Stimulated activated CD8-positive, alpha-beta memory T cell treated with anti-CD3 and anti-CD28 coated beads, Interleukin-15, amount 100 ng/mL, for 48 hours (primary cell): ENCODE measurements around the gene FBLN7.

Experiments
- DNase-seq, 2 donors: peaks; one replicate each; pipeline ENCODE4 v3.0.0-alpha.2; 2020; ENCODE audit warnings: low read depth in 2 of 2

FBLN7 gene

GRCh38 chr2:112140899-112141625 lies 2.9 kb downstream of the FBLN7 start:
- no peak for DNase-seq

- DNase-seq: no peak
Observed at GRCh38 chr2:112141626-112142007, 3.4 kb downstream of the FBLN7 start.

GRCh38 chr2:112142525-112143078 lies 4.4 kb downstream of the FBLN7 start:
- DNase-seq: no peak

- no peak for DNase-seq
Observed at GRCh38 chr2:112143150-112143549, 5.0 kb downstream of the FBLN7 start.

GRCh38 chr2:112144966-112145365 lies 6.8 kb downstream of the FBLN7 start:
- DNase-seq: no peak

- no peak for DNase-seq
Observed at GRCh38 chr2:112147382-112148168, 9.4 kb downstream of the FBLN7 start.

- DNase-seq: no peak
Observed at GRCh38 chr2:112148477-112148876, 10.3 kb downstream of the FBLN7 start.

GRCh38 chr2:112149194-112149593 lies 11.0 kb downstream of the FBLN7 start:
- no peak for DNase-seq

GRCh38 chr2:112149866-112150435 lies 11.8 kb downstream of the FBLN7 start:
- DNase-seq: no peak

GRCh38 chr2:112150447-112150846 lies 12.3 kb downstream of the FBLN7 start:
- no peak for DNase-seq

GRCh38 chr2:112150851-112151250 lies 12.7 kb downstream of the FBLN7 start:
- no peak for DNase-seq

GRCh38 chr2:112151271-112151670 lies 13.1 kb downstream of the FBLN7 start:
- DNase-seq: no peak

- no peak for DNase-seq
Observed at GRCh38 chr2:112151701-112152440, 13.7 kb downstream of the FBLN7 start.

GRCh38 chr2:112152476-112153178 lies 14.4 kb downstream of the FBLN7 start:
- no peak for DNase-seq

- DNase-seq: no peak
Observed at GRCh38 chr2:112153179-112153490, 14.9 kb downstream of the FBLN7 start.

GRCh38 chr2:112153501-112153900 lies 15.3 kb downstream of the FBLN7 start:
- DNase-seq: no peak

GRCh38 chr2:112154246-112155117 lies 16.3 kb downstream of the FBLN7 start:
- DNase-seq: no peak

- DNase-seq: no peak
Observed at GRCh38 chr2:112155331-112156151, 17.4 kb downstream of the FBLN7 start.

GRCh38 chr2:112156152-112156986 lies 18.2 kb downstream of the FBLN7 start:
- peak; percentile 45 to 47 for DNase-seq
